Hematopoietic multipotent progenitor cell treated with erythropoietin and hydrocortisone succinate and interleukin-3 and kit ligand, for 4 days (in vitro differentiated cells): Measurements from ENCODE around the gene BNIP3.
"Not testable (repeated sequence)": the region's sequence is repeated elsewhere in the genome, so short reads cannot be mapped to it uniquely, and the experiment has no call there.

ENCODE experiments used
- DNase-seq: peaks from one replicate; pipeline ENCODE4 v3.0.0-alpha.2; 2015

BNIP3 gene

GRCh38 chr10:132001238-132001972 is 19.7 kb upstream of the BNIP3 start:
- DNase-seq: no peak

- no peak for DNase-seq
These were observed 17.3 kb upstream of the BNIP3 start for GRCh38 chr10:131998845-131999681.

GRCh38 chr10:131998050-131998844 is 16.5 kb upstream of the BNIP3 start:
- no peak for DNase-seq

- DNase-seq: no peak
These were observed 15.8 kb upstream of the BNIP3 start for GRCh38 chr10:131997366-131998049.

GRCh38 chr10:131996466-131997365 is 15.0 kb upstream of the BNIP3 start:
- no peak for DNase-seq

GRCh38 chr10:131994435-131994834 is 12.7 kb upstream of the BNIP3 start:
- DNase-seq: no peak

- DNase-seq: no peak
These were observed 11.6 kb upstream of the BNIP3 start for GRCh38 chr10:131993275-131993674.

- DNase-seq: no peak
These were observed 10.0 kb upstream of the BNIP3 start for GRCh38 chr10:131991726-131992125.

GRCh38 chr10:131987786-131988185 is 6.1 kb upstream of the BNIP3 start:
- DNase-seq: not testable (repeated sequence)

- not testable (repeated sequence) for DNase-seq
These were observed 5.6 kb upstream of the BNIP3 start for GRCh38 chr10:131987301-131987700.

- DNase-seq: not testable (repeated sequence)
These were observed 5.1 kb upstream of the BNIP3 start for GRCh38 chr10:131986851-131987250.

- DNase-seq: no peak
These were observed 2.1 kb upstream of the BNIP3 start for GRCh38 chr10:131983780-131984179.

- DNase-seq: no peak
These were observed 1.1 kb upstream of the BNIP3 start for GRCh38 chr10:131982796-131983195.

GRCh38 chr10:131982185-131982756 is 548 bp upstream of the BNIP3 start:
- DNase-seq: no peak

- DNase-seq: peak; percentile 41
These were observed 828 bp downstream of the BNIP3 start for GRCh38 chr10:131980761-131981428.

- no peak for DNase-seq
These were observed 1.4 kb downstream of the BNIP3 start for GRCh38 chr10:131980321-131980720.

- no peak for DNase-seq
These were observed 1.9 kb downstream of the BNIP3 start for GRCh38 chr10:131979821-131980270.

- no peak for DNase-seq
These were observed 2.4 kb downstream of the BNIP3 start for GRCh38 chr10:131979336-131979735.

- DNase-seq: no peak
These were observed 2.9 kb downstream of the BNIP3 start for GRCh38 chr10:131978851-131979250.

- DNase-seq: no peak
These were observed 3.4 kb downstream of the BNIP3 start for GRCh38 chr10:131978366-131978765.
